ENCODE measurements around the gene AKAP11.

AKAP11 gene

DNA sequence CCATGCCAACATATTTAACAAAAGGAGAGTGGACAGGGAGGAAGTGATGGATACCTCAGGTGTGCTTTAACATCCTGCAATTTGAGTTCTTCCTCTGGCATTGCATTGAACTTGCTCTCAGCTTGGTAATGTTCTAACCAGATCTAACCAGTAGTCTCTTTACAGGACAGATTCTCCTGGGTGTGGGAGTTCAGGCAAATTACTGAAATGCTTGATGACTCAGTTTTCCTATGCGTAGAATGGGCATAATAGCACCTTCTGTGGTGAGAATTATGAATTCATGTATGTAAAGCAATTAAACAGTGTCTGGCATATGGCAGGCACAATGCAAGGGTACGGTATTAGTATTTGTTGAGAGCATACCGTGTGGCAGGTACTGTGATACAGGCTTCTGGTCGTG lies 3.6 kb downstream of the AKAP11 start:
- DNase-seq = no peak

DNA sequence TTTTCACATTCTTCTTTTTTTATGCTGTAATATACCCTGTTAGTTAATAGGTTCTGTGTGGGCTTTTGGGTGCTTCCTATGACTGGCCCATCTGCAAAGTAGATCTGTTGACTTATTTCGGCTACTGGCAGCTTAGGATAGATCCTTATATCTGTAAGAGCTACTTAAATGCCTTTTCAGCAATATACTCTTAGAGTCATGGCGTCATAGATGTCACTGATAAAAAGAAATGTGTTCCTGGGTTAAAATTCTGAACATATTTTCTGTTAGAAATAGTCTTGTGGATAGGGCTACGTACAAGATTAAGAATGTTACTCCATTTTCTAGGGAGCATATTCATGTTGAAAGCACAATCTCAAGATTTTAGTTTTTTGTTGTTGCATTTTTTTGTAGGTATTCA lies 4.7 kb downstream of the AKAP11 start:
- DNase-seq = no peak

DNA sequence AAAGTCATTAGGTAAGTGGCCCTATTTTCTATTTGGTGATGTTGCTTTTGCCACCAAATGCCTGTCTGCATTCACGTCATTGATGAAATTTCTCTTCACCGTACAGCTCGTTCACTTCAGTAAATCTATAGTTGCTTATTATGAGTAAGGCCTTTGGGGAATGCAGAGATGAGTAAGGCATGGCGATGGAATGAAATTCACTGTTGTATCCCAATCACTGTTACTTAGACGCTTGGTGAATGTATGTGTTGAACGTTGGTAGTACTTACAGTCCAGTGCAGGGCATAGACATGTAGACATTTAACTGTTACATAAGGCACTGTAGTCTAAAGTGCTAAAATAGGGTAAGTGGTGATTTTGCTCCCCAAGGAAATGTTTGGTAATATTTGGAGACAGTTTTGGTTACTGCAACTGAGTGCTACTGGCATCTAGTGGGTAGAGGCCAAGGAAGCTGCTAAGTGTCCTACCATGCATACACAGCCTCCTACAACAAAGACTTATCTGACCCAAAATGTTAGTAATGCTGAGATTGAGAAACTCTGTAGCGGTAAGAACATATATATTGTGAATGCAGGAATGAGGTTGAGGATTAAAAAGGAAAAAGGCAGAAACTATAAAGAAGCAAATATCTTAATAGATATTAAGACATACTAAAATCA lies 5.8 kb downstream of the AKAP11 start:
- peak; percentile 44 for DNase-seq

- DNase-seq = no peak
These were observed 7.1 kb downstream of the AKAP11 start for GRCh38 chr13:42279080-42279479.

DNA sequence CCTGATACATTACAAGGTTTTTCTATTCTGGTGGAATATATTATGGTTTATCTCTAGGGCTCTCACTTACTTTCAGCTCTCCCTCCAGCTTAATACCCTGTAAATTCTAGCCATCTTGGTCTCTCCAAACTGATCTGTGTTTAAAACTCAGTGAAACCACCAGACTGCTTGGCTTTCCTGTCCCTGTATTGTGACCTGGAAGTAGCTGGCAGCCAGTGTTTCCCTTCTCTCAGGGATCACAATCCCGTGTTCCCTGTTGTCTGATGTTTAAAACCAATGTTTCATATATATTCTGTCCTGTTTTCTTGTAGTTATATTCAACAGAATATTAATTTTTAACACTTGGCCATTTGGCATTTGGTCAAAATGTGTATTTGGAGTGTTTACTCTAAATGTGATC lies 8.0 kb downstream of the AKAP11 start:
- DNase-seq = no peak

GRCh38 chr13:42280537-42280936 lies 8.6 kb downstream of the AKAP11 start:
- no peak for DNase-seq

DNA sequence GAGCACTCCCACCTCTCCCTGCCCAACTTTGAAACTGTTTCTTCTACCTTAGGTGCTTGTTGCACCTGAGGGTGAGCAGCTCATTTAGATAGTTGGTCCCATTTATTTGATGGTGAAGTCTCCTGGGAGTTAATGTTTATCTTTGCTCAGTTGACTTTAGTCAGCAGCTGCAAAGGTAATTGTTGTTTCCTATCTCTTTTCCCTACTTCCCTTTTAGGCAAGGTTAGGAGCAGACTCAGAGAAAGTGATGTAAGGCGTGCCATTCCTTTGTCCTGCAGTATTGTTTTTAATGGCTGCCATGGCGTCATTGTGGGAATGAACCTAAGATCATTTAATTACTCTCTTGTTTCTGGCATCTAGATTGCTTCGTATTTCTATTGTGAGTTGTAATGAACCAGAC lies 11.6 kb downstream of the AKAP11 start:
- DNase-seq = no peak

DNA sequence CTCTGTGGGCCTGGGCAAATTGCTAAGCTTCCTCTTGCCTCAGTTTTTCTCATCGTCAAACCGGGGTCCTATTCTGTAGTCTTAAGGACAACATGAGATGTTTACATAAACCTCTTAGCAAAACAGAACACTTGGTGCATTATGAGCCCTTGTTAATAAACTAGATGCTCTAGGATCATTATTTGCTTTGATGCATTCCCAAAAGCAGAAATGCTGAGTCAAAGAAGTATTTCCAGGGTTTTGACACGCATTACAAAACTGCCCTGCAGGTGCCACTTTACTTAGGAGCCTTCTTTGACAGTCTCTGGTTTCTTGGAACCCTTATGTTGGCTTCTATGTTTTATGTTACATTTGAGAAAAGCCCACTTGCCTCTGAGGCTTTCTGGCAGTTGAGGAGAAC lies 12.1 kb downstream of the AKAP11 start:
- DNase-seq = no peak

GRCh38 chr13:42298392-42298791 lies 26.4 kb downstream of the AKAP11 start:
- DNase-seq = no peak

- no peak for DNase-seq
These were observed 33.6 kb downstream of the AKAP11 start for GRCh38 chr13:42305503-42305902.

GRCh38 chr13:42307461-42307860 lies 35.5 kb downstream of the AKAP11 start:
- DNase-seq = no peak

- no peak for DNase-seq
These were observed 41.0 kb downstream of the AKAP11 start for GRCh38 chr13:42312817-42313431.

DNA sequence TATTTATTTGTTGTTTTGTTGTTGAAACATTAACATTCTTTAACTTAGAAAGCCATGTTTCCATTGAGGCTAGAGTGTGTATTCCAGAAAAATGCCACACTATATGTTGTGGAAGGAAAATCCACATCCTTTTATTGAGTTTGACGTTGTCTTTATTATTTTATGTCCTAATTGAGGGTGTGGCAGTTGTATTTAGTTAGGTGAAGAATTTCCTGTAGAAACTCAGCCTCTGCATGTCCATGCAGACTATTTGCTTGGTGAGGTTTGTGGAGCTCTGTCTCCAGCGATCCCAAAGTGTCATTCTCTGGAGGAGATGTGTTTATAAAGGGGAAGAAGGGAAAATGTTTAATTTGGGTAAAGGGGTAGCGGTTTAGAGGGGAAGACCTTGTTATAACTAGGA lies 46.6 kb downstream of the AKAP11 start:
- no peak for DNase-seq

DNA sequence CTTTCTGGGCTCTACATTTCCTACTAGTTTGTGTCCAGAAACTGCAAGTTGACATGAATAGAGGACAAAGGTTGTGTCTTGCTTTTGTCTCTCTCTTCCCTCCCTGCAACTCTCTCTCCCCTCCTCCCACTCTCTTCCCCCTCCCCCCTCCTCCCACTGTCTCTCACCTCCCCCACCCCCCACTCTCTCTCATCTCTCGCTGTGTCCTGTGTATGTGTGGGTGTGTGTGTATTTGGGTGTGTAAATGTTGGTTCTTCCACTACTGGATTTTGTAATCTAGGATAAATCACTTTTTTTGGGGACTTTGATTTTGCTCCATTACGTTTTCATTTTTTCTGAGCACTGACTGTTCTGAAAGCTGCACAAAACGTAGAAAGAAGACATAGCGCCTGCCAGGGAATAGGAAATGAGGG lies 48.4 kb downstream of the AKAP11 start:
- DNase-seq = no peak

DNA sequence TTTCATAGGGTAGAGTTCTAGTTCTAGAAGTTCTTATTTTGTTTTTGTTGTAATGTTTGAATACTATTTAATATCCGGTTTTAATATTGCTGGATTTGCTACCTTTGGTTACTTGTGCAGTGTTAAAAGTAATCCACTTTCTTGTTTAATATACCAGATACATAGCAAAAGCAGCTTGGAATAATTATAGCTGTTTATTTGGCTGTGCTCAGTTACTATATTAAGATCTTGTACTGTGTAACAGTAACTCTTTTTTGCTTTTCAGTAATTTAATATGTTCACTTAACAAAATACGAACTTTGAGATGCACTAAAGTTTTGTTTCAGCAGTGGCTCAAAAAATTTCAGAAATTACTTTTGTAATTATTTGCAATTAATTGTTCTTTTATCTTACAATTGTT lies 50.9 kb downstream of the AKAP11 start:
- no peak for DNase-seq

- no peak for DNase-seq
These were observed 52.8 kb downstream of the AKAP11 start for GRCh38 chr13:42324704-42325103.

DNA sequence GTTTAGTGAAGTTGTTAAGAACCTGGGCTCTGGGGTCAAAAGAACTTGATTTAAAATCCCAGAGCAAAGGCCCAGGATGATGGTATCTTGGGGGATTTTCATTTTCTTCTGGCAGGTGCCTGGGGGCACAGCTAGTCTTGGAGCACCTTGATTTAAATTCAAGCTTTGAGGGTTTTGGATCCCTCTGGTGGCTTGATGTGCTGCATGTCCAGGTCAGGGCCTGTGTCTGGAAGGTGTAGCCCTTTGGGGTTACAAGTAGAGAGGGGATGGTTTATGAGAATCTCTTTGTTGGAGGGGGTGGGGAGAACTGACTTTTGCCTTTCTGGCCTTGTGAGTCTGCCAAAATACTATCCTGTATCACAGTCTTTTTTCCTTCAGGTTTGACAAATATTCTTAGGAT lies 55.8 kb downstream of the AKAP11 start:
- DNase-seq = no peak

- DNase-seq = no peak
These were observed 56.7 kb downstream of the AKAP11 start for GRCh38 chr13:42328672-42329071.

GRCh38 chr13:42329239-42329638 lies 57.3 kb downstream of the AKAP11 start:
- no peak for DNase-seq

GRCh38 chr13:42331009-42331408 lies 59.1 kb downstream of the AKAP11 start:
- DNase-seq = peak; percentile 8

GRCh38 chr13:42333613-42334328 lies 61.8 kb downstream of the AKAP11 start:
- DNase-seq = peak; percentile 41

DNA sequence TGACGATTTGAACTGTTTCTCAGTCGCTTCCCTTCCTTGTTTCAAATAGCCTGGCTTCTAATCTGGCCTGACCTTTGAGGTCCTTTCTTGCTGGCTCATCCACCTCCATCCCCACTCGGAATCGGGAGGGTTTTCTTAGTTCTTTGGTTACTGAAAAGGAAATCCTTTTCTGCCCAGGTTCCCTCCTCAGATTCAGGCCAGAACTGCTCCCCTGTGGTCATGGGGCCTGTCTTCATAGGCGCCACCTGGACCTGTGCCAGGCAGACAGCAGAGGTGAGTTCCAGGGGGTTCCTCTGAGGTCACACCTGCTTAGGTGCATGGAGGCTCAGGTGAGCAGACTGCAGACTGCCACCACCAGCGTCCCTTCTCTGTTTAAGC lies 62.4 kb downstream of the AKAP11 start:
- no peak for DNase-seq

GRCh38 chr13:42337808-42338600 lies 66.1 kb downstream of the AKAP11 start:
- no peak for DNase-seq

- no peak for DNase-seq
These were observed 73.4 kb downstream of the AKAP11 start for GRCh38 chr13:42345367-42345766.

Data from fibroblast of skin of right quadriceps (primary cell).